ENCODE data around the gene CNDP1. TPM values are rescaled to one million over a fixed set of nuclear protein-coding genes. Genes with fewer than 3 reads are reported as not detected.

Gene CNDP1, protein sequence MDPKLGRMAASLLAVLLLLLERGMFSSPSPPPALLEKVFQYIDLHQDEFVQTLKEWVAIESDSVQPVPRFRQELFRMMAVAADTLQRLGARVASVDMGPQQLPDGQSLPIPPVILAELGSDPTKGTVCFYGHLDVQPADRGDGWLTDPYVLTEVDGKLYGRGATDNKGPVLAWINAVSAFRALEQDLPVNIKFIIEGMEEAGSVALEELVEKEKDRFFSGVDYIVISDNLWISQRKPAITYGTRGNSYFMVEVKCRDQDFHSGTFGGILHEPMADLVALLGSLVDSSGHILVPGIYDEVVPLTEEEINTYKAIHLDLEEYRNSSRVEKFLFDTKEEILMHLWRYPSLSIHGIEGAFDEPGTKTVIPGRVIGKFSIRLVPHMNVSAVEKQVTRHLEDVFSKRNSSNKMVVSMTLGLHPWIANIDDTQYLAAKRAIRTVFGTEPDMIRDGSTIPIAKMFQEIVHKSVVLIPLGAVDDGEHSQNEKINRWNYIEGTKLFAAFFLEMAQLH
- not detected in 2 replicates for total RNA-seq

DNA sequence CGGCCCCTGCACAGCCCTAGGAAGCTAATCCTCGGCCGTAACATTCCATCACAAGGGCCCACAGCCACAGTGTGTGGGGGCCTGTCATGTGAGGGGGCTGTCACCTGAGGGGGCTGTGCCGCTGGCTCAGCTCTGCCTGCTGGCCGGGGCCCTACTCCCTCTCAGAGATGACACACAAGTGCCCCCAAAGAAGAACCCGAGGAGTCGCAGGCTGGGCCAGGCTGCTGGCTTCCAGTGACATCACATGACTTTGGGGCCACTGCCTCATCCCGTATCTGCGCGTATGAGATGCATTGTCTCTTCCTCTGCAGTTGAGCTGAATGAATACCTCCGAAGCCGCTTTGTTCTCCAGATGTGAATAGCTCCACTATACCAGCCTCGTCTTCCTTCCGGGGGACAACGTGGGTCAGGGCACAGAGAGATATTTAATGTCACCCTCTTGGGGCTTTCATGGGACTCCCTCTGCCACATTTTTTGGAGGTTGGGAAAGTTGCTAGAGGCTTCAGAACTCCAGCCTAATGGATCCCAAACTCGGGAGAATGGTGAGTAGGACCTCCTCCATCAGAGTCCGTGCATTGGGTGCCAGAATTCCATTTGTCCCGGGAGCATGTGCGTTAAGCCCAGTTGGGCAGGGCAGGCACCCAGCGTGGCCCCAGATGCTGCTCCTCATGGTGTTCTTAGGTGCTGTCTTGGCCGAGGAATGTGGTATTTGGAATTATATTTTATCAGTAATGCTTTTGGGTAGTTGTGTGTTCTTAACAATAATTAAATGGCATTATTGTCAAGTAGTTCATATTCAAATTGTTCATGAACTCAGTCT, at the start of gene CNDP1:
Gene CNDP1, plus strand, starts transcription at position 351 of the 820 bp plus-strand sequence. Its CDS starts 168 bp downstream, at position 519.

DNA sequence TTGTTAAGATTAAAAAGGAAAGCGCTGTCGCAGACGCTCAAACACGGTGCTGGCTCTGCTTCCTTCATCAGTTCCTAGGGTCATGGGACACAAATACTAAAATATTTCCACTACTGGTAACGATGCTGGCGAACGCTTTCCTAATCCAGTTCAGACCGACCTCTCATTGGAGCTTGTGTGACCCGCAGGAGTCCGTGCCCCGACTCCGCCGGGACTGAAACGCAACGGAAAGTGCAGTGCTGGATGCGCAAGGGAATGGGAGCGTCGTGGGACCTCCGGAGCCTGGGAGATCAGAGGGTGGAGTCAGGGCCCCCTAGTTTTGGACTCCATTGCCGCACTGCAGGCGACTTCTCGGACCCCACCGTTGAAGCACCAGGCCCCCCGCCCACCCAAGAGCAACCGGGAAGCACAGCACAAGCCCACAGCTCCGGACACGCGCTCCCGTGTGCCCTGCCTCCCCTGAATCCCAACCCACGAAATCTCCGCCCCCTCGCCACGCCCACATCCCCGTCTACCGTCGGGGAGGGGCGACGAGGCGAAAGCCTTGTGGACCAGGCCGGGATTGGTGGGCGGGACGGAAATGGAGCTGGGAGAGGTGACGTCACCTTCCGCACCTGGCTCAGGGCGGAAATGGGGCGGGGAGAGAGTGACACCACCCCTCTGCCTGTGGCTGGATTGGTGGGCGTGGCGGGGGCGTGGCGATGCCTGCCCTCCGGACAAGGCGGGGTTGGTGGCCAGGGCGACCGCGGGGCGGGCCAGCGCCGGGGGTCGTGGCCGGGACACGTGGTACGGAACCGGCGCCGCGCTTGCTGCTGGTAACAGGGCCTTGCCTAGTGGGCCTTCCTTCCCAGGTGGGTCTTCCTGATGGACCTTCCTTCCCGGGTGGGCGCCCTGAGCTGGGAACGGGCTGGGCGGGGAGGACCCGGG, 38.5 kb upstream of the CNDP1 start, which contains the start of gene CNDP2:
Gene CNDP2, plus strand, starts transcription at position 783 of the 927 bp plus-strand sequence. CDS start 3,611 bp downstream, outside the sequence.

DNA sequence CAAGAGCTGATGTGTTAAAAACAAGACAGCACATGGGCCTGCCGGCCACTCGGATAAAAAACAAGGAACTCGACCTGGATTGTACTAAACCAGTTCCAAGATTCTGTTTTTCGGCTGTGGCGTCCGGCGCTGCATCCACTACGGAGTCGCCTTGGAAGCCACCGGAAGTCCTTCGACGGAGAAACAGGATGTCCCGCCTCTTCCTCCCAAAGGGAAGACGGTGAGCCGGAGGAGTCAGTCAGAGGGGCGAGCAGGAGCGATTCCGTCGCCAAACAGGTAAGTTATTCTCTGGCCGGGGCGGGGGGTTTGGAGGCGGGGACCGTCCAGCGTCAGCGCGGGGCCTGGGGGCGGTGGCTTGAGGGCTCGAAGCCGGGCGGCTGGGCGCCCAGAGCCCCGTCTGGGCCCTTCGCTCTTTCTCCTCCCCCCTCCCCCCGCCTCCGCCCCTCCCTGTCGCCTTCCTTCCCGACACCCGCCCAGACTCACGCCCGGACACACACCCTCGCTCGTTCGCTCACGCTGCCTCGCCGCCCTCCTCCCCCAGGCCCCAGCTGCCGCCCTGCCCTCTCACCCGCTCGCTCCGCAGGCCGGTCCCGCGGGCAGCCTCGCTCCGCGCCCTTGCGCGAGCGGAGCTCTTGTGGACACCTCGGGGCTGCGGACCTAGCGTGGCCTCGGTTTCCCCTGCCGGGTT, 63.5 kb downstream of the CNDP1 start, which contains the start of gene ZNF407:
Gene ZNF407, plus strand, starts transcription at position 209 of the 688 bp plus-strand sequence. CDS start 33,150 bp downstream, outside the sequence.

Other genes with a start within 250 kb of the CNDP1 start
- 154 and 181 TPM in 2 replicates for gene CYB5A, start 242.5 kb upstream of the CNDP1 start, total RNA-seq
- not detected in 2 replicates for gene C18orf63, start 218.7 kb upstream of the CNDP1 start, total RNA-seq
- not detected in 2 replicates for gene DIPK1C, start 77.2 kb upstream of the CNDP1 start, total RNA-seq
- 39.7 and 57.3 TPM in 2 replicates for gene CNDP2, start 38.1 kb upstream of the CNDP1 start, total RNA-seq
- 11.7 and 17.8 TPM in 2 replicates for gene ZNF407, start 63.4 kb downstream of the CNDP1 start, total RNA-seq